Erythroblast (primary cell): Measurements from ENCODE around the gene PNMT.

Experiments
- GATA1 ChIP-seq: IDR thresholded peaks from 2 replicates; pipeline ENCODE4 v1.6.1; 2011; ENCODE audit warnings: low read depth, mild to moderate bottlenecking, control low read depth, low read length, moderate library complexity
- POLR2A ChIP-seq: IDR thresholded peaks from 2 replicates; pipeline ENCODE4 v1.6.1; 2011; ENCODE audit warnings: mild to moderate bottlenecking, low read length

DNA sequence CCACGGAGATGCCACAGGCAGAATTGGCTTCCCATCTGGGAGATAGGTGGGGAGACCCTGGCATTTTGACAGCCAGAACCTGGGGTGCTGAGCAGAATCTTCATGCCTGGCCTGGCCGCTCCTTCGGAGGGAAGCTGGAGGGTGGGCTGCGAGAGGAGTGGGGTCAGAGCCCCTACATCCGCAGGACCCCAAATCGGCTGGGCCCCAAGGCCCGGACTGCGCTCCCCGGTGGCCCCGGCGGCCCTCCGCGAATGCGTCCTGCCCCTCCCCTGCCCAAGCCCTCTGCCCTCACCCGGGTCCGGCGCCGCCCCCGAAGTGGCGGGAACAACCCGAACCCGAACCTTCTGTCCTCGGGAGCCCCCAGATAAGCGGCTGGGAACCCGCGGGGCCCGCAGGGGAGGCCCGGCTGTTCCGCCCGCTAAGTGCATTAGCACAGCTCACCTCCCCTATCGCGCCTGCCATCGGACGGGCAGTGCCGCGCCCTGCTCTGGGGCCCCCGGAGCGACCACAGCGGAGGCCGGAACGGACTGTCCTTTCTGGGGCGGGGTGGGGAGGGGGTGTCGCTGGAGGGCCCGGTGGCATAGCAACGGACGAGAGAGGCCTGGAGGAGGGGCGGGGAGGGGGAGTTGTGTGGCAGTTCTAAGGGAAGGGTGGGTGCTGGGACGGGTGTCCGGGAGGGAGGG is 850 bp upstream of the PNMT start:
- TF ChIP-seq POLR2A (peak; percentile 31), GATA1 (peak; percentile 44)
